Hepatocyte (in vitro differentiated cells): ENCODE data around the gene KCNB1. TPM values are rescaled to one million over a fixed set of nuclear protein-coding genes. Genes with fewer than 3 reads are reported as not detected.

ENCODE experiments used
- DNase-seq: peaks from one replicate; pipeline ENCODE4 v3.0.0-alpha.2; 2016; ENCODE audit warnings: low spot score
- H2AFZ ChIP-seq: fragments of 200-600 bp; sonication (generic); 2 replicates; pipeline ENCODE4 v1.6.0; 2016; ENCODE audit warnings: antibody characterized with exemption, mild to moderate bottlenecking
- H3K27ac ChIP-seq: fragments of 200-600 bp; sonication (generic); 2 replicates; pipeline ENCODE4 v1.5.1; 2016; ENCODE audit warnings: mild to moderate bottlenecking
- H3K27me3 ChIP-seq: fragments of 200-600 bp; sonication (generic); 2 replicates; pipeline ENCODE4 v1.6.1; 2016
- H3K36me3 ChIP-seq: fragments of 200-600 bp; sonication (generic); replicated peaks from 2 replicates; pipeline ENCODE4 v1.5.1; 2016; ENCODE audit warnings: low read depth; ENCODE audit not compliant: insufficient read depth
- H3K4me1 ChIP-seq: fragments of 200-600 bp; sonication (generic); 2 replicates; pipeline ENCODE4 v1.5.1; 2016; ENCODE audit warnings: mild to moderate bottlenecking, moderate library complexity; ENCODE audit not compliant: insufficient read depth
- H3K4me2 ChIP-seq: fragments of 200-600 bp; sonication (generic); 2 replicates; pipeline ENCODE4 v1.6.0; 2016
- H3K4me3 ChIP-seq: fragments of 200-600 bp; sonication (generic); 2 replicates; pipeline ENCODE4 v1.5.1; 2016; ENCODE audit warnings: mild to moderate bottlenecking
- H3K79me2 ChIP-seq: fragments of 200-600 bp; sonication (generic); 2 replicates; pipeline ENCODE4 v1.6.0; 2017; ENCODE audit warnings: mild to moderate bottlenecking
- H3K9me2 ChIP-seq: fragments of 200-600 bp; sonication (generic); replicated peaks from 2 replicates; pipeline ENCODE4 v1.6.0; 2017; ENCODE audit warnings: mild to moderate bottlenecking; ENCODE audit not compliant: insufficient read depth
- H3K9me3 ChIP-seq: fragments of 200-600 bp; sonication (generic); 2 replicates; pipeline ENCODE4 v1.5.1; 2016; ENCODE audit warnings: low read depth, mild to moderate bottlenecking
- H4K20me1 ChIP-seq: fragments of 200-600 bp; sonication (generic); 2 replicates; pipeline ENCODE4 v1.6.0; 2016; ENCODE audit warnings: mild to moderate bottlenecking; ENCODE audit not compliant: insufficient read depth, poor library complexity, severe bottlenecking
- CTCF ChIP-seq: fragments of 200-600 bp; sonication (generic); IDR thresholded peaks from 2 replicates; pipeline ENCODE4 v1.5.1; 2016; ENCODE audit warnings: antibody characterized with exemption, mild to moderate bottlenecking; ENCODE audit not compliant: poor library complexity
- EZH2 ChIP-seq: fragments of 200-600 bp; sonication (generic); IDR thresholded peaks from 2 replicates; pipeline ENCODE4 v1.6.1; 2016; ENCODE audit warnings: antibody characterized with exemption, mild to moderate bottlenecking, borderline replicate concordance
- EZH2phosphoT487 ChIP-seq: fragments of 200-600 bp; sonication (generic); IDR thresholded peaks from one replicate; pipeline ENCODE4 v1.6.1; 2018; ENCODE audit warnings: antibody characterized with exemption, mild to moderate bottlenecking, low read depth, moderate library complexity; ENCODE audit not compliant: unreplicated experiment, severe bottlenecking
- WGBS: methylation state at CpG from one replicate; pipeline ENCODE4 v1.1.6; 2016; ENCODE audit warnings: low lambda C conversion rate; ENCODE audit errors: missing lambda C conversion rate; 5-methylcytosine and 5-hydroxymethylcytosine counted together
- polyA plus RNA-seq: library from polyadenylated mRNA; unstranded; fragments of >200 nt; fragmentation: Nextera tagmentation; extraction: Ambion mirVana; gene quantifications from 2 replicates; pipeline ENCODE4 v1.2.1, GENCODE V29; 2016
- total RNA-seq: library from RNA; depleted of rRNA; stranded (reverse); fragments of >200 nt; gene quantifications from 2 replicates; pipeline ENCODE4 v1.2.3, GENCODE V29; 2014

KCNB1 gene
- total and polyA plus RNA-seq, 2 experiments from 2014 or later, result 0.37 to 1.5 TPM

- H3K9me3 ChIP-seq, result no peaks in the 10 kb centered on the region
- WGBS, result 81% methylated on average over 2 of the region's 2 CpGs
- DNase-seq, result no peak
Observed at GRCh38 chr20:49403012-49403411, 79.5 kb downstream of the KCNB1 start.

GRCh38 chr20:49400904-49401303 is 81.6 kb downstream of the KCNB1 start:
- Histone ChIP-seq H3K27me3 (no peaks in the 10 kb centered on the region), H3K4me3 (no peak overlapping the region), H3K4me2 (no peak overlapping the region), H2AFZ (no peak overlapping the region), H3K36me3 (no peaks in the 10 kb centered on the region), H3K27ac (no peak overlapping the region), H3K9me3 (no peaks in the 10 kb centered on the region), H3K79me2 (no peaks in the 10 kb centered on the region), H3K4me1 (no peaks in the 10 kb centered on the region), H3K9me2 (no peaks in the 10 kb centered on the region), H4K20me1 (no peaks in the 10 kb centered on the region)
- 42% methylated on average over 3 of the region's 3 CpGs for WGBS
- DNase-seq, result no peak
- TF ChIP-seq EZH2, result no peak

More at GRCh38 chr20:49403012-49403411, 79.5 kb downstream of the KCNB1 start:
- H2AFZ ChIP-seq, result no peak overlapping the region
- H3K4me2 ChIP-seq, result no peak overlapping the region
- H3K4me1 ChIP-seq, result no peaks in the 10 kb centered on the region
- no peaks in the 10 kb centered on the region for H3K9me2 ChIP-seq
- H4K20me1 ChIP-seq, result no peaks in the 10 kb centered on the region
- no peaks in the 10 kb centered on the region for H3K36me3 ChIP-seq
- no peak overlapping the region for H3K27ac ChIP-seq
- no peaks in the 10 kb centered on the region for H3K27me3 ChIP-seq
- H3K79me2 ChIP-seq, result no peaks in the 10 kb centered on the region
- no peak overlapping the region for H3K4me3 ChIP-seq
- TF ChIP-seq EZH2phosphoT487 (no peak), CTCF (no peak), EZH2 (no peak)

GRCh38 chr20:49400410-49400809 is 82.1 kb downstream of the KCNB1 start:
- no peak overlapping the region for H3K4me2 ChIP-seq
- H3K36me3 ChIP-seq, result no peaks in the 10 kb centered on the region
- no peak for DNase-seq
- no peaks in the 10 kb centered on the region for H3K4me1 ChIP-seq
- no peaks in the 10 kb centered on the region for H3K9me2 ChIP-seq
- no peak for TF ChIP-seq EZH2
- TF ChIP-seq EZH2phosphoT487, result no peak
- no peak for TF ChIP-seq CTCF
- H3K9me3 ChIP-seq, result no peaks in the 10 kb centered on the region
- no peaks in the 10 kb centered on the region for H4K20me1 ChIP-seq
- no peak overlapping the region for H2AFZ ChIP-seq
- no peaks in the 10 kb centered on the region for H3K79me2 ChIP-seq
- WGBS, result 81% methylated on average over 7 of the region's 7 CpGs
- H3K27ac ChIP-seq, result no peak overlapping the region
- no peaks in the 10 kb centered on the region for H3K27me3 ChIP-seq
- no peak overlapping the region for H3K4me3 ChIP-seq

GRCh38 chr20:49399329-49399728 is 83.1 kb downstream of the KCNB1 start:
- Histone ChIP-seq H3K9me3 (no peaks in the 10 kb centered on the region), H3K4me2 (no peak overlapping the region), H4K20me1 (no peaks in the 10 kb centered on the region), H3K27ac (no peak overlapping the region), H3K79me2 (no peaks in the 10 kb centered on the region), H2AFZ (no peak overlapping the region), H3K36me3 (no peaks in the 10 kb centered on the region), H3K9me2 (no peaks in the 10 kb centered on the region), H3K4me3 (no peak overlapping the region), H3K27me3 (no peaks in the 10 kb centered on the region), H3K4me1 (no peaks in the 10 kb centered on the region)
- TF ChIP-seq EZH2phosphoT487 (no peak), EZH2 (no peak), CTCF (no peak)
- DNase-seq, result no peak
- WGBS, result 86% methylated on average over 5 of the region's 5 CpGs
